ENCODE results near the gene FUT2. TPM values are rescaled to one million over a fixed set of nuclear protein-coding genes. Genes with fewer than 3 reads are reported as not detected.

Gene FUT2
- total and polyA plus RNA-seq, 10 of the 15 experiments (the other 5 are each of a cell fraction or from before 2014, with no cell fraction given), result 0.02 to 0.13 (median 0.07) TPM; not detected in 7

- no TSS peak for BruUV-seq (replicated peaks)
- in situ Hi-C loops (cut with MboI), result no loop called here
- ATAC-seq (peak; percentile 99), FAIRE-seq (peak; percentile 100), DNase-seq (ENCODE audit: low read depth, low spot score) (peak; percentile 90)
- peak overlapping the region; percentile 75 for H3K27ac ChIP-seq (ENCODE audit: control insufficient read depth, insufficient read depth)
- no peaks in the 10 kb centered on the region for H3K36me3 ChIP-seq (ENCODE audit: control insufficient read depth in 2 of 2, insufficient read depth in 2 of 2, low read length in 1 of 2)
- POLR2A ChIA-PET, result interaction anchor here (0.5 to 1.0 kb wide), 4 partner anchors 52 to 160 kb away, joined by 3 to 6 read pairs (median 4); no protein-coding TSS in a partner anchor
- peak overlapping the region; percentile 55; the same call in 1 of the 2 replicates for H3K9ac ChIP-seq (ENCODE audit: control insufficient read depth, insufficient read depth, low read length)
- H2AFZ ChIP-seq (ENCODE audit: control insufficient read depth, low read depth, low read length), result peak overlapping the region; percentile 98
- SMC1A ChIA-PET (ENCODE audit: uncharacterized antibody, unreplicated experiment), result interaction anchor here (0.8 to 1.3 kb wide), 4 partner anchors 18 to 273 kb away, joined by 3 to 4 read pairs (median 3); partner anchors contain the start of gene RUVBL2
- intact Hi-C loops (cut with micrococcal nuclease; ENCODE audit: unreplicated experiment), result no loop called here
- H3K9me3 ChIP-seq (replicated peaks; ENCODE audit: control insufficient read depth, insufficient read depth, low read length), result no peaks in the 10 kb centered on the region
- H3K4me3 ChIP-seq, result peak overlapping the region; percentile 59
- peak overlapping the region; percentile 86 for H3K4me2 ChIP-seq (ENCODE audit: control insufficient read depth, insufficient read depth)
- H4K20me1 ChIP-seq (ENCODE audit: control insufficient read depth, insufficient read depth), result no peaks in the 10 kb centered on the region
- RAD21 ChIA-PET (ENCODE audit: unreplicated experiment), result interaction anchor here (1.0 kb wide), 1 partner anchor 75 kb away, joined by 10 read pairs; the partner anchor contains the start of gene CA11
- H3K79me2 ChIP-seq (ENCODE audit: control insufficient read depth, insufficient read depth, low read length), result no peaks in the 10 kb centered on the region
- CTCF ChIA-PET, result interaction anchor here (0.7 to 2.7 kb wide), 4 partner anchors 40 to 273 kb away, joined by 3 to 11 read pairs (median 4); partner anchors contain the start of genes CA11 and RUVBL2
- peaks cover 4% of the 10 kb centered on the region for H3K4me1 ChIP-seq (ENCODE audit: control insufficient read depth, insufficient read depth, low read length)
- WGBS (ENCODE audit: insufficient coverage, insufficient replicate concordance, low lambda C conversion rate, missing lambda C conversion rate), result under 1% methylated on average over 42 of the region's 42 CpGs
- H3K27me3 ChIP-seq (replicated peaks in 1 of 2; ENCODE audit: control insufficient read depth in 2 of 2, insufficient read depth in 2 of 2, low read length in 1 of 2), result no peaks in the 10 kb centered on the region
- TF ChIP-seq, protein P1, sequence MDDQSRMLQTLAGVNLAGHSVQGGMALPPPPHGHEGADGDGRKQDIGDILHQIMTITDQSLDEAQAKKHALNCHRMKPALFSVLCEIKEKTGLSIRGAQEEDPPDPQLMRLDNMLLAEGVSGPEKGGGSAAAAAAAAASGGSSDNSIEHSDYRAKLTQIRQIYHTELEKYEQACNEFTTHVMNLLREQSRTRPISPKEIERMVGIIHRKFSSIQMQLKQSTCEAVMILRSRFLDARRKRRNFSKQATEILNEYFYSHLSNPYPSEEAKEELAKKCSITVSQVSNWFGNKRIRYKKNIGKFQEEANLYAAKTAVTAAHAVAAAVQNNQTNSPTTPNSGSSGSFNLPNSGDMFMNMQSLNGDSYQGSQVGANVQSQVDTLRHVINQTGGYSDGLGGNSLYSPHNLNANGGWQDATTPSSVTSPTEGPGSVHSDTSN (IDR thresholded peaks at IDR 0.05; ENCODE audit: insufficient replicate concordance, low read depth, low read length), result peak; percentile 92
- no peak for TF ChIP-seq IRF4 (IDR thresholded peaks at IDR 0.05; ENCODE audit: low read depth, low read length)
- peak; percentile 24; the same call in 1 of the 2 replicates for TF ChIP-seq RELB (IDR thresholded peaks at IDR 0.05; ENCODE audit: low read depth)
- peak; percentile 28; the same call in 1 of the 2 replicates for TF ChIP-seq TAF1 (IDR thresholded peaks at IDR 0.05; ENCODE audit: borderline replicate concordance, low read depth, low read length)
- TF ChIP-seq BCL3 (IDR thresholded peaks at IDR 0.05; ENCODE audit: borderline replicate concordance, insufficient read depth, low read depth, low read length, poor library complexity, severe bottlenecking), result no peak
- peak in 1 of 2 experiments; percentile 40; a peak in 2 of 4 replicates for TF ChIP-seq IKZF2 (IDR thresholded peaks at IDR 0.05)
- TF ChIP-seq GATAD2B (conservative IDR thresholded peaks at IDR 0.05; ENCODE audit: low read depth), result 0 out of 2 replicates have a peak, but pooled peaks have one; percentile 50
- peak; percentile 62; the same call in 1 of the 2 replicates for TF ChIP-seq ZBTB40 (IDR thresholded peaks at IDR 0.05; ENCODE audit: borderline replicate concordance)
- TF ChIP-seq JUNB (IDR thresholded peaks at IDR 0.05), result no peak
- TF ChIP-seq, protein P2, sequence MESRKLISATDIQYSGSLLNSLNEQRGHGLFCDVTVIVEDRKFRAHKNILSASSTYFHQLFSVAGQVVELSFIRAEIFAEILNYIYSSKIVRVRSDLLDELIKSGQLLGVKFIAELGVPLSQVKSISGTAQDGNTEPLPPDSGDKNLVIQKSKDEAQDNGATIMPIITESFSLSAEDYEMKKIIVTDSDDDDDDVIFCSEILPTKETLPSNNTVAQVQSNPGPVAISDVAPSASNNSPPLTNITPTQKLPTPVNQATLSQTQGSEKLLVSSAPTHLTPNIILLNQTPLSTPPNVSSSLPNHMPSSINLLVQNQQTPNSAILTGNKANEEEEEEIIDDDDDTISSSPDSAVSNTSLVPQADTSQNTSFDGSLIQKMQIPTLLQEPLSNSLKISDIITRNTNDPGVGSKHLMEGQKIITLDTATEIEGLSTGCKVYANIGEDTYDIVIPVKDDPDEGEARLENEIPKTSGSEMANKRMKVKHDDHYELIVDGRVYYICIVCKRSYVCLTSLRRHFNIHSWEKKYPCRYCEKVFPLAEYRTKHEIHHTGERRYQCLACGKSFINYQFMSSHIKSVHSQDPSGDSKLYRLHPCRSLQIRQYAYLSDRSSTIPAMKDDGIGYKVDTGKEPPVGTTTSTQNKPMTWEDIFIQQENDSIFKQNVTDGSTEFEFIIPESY (IDR thresholded peaks at IDR 0.05), result no peak
Observed at GRCh38 chr19:48720613-48721296, 25.0 kb downstream of the FUT2 start.

Measured in GM12878 (cell line).